D341Med (cell line): ENCODE results near the gene TRABD2B.

Experiments used
- DNase-seq: peaks from one replicate; pipeline ENCODE4 v3.0.0; 2012; ENCODE audit warnings: low spot score

The TRABD2B gene

GRCh38 chr1:48021792-48022191, 24.6 kb upstream of the TRABD2B start:
- no peak for DNase-seq

- DNase-seq: no peak
Measured at GRCh38 chr1:48019714-48020315, 22.6 kb upstream of the TRABD2B start.

DNA sequence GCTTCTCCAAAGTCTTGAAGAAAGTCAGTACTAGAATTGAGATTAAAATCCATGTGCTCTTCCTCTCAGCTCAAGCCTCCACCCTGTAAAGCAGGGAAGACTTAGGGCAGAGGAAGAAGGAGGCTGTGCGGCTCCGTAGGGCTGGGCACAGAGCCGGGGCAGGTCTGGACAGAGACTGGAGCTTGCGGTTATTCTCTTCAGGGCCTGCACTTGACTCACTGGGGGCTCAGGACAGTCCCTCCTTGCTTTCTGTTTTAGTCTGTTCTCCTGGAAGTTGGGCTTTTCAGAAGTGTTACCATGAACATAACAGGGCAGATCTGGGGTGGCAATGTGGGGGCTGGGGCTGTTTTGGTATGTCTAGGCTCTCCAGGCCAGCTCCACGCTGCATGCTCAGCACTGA, 21.6 kb upstream of the TRABD2B start:
- no peak for DNase-seq

GRCh38 chr1:48017716-48018115, 20.5 kb upstream of the TRABD2B start:
- no peak for DNase-seq

GRCh38 chr1:48016515-48016914, 19.3 kb upstream of the TRABD2B start:
- DNase-seq: no peak

- no peak for DNase-seq
Measured at GRCh38 chr1:48013270-48013669, 16.1 kb upstream of the TRABD2B start.

- DNase-seq: no peak
Measured at GRCh38 chr1:48007047-48007446, 9.9 kb upstream of the TRABD2B start.

- DNase-seq: no peak
Measured at GRCh38 chr1:48006264-48006663, 9.1 kb upstream of the TRABD2B start.

DNA sequence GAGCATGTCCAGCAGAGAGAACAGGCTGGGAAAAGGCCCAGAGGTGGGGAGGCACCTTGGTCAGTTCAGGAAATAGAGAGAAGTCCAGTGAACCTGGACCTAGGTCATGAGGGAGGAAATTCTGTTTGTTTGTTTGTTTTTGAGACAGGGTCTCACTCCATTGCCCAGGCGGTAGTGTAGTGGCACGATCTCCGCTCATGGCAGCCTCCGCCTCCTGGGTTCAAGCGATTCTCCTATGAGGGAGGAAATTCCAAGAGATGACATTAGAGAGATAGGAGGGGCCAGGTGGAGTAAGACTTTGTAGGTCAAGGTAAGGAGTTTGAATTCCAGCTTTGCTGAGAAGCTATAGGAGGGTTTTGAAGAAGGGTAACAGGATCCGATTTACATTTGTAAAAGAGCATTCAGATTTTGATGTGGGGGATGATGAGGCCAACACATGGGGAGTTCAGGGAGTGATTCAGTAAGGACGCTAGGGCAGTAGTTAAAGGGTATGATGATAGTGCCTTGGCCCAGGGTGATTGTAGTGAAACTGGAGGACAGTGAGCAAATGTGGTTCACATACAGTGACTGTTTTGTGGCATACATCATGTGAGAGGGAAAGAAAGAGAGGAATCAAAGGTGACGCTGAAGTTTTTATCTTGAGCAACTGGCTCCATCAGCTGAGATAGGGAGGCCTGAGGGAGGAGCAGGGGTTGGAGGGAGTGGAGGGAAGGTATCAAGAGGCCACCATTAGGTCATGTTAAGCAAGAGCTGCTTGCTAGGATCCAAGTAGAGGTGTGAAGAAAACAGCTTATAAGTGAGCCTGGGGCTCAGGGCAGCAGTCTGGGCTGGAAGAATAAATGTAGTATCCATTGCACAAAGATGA, 8.3 kb upstream of the TRABD2B start:
- no peak for DNase-seq

- no peak for DNase-seq
Measured at GRCh38 chr1:48003741-48004531, 6.8 kb upstream of the TRABD2B start.

- DNase-seq: no peak
Measured at GRCh38 chr1:48002142-48002541, 5.0 kb upstream of the TRABD2B start.

DNA sequence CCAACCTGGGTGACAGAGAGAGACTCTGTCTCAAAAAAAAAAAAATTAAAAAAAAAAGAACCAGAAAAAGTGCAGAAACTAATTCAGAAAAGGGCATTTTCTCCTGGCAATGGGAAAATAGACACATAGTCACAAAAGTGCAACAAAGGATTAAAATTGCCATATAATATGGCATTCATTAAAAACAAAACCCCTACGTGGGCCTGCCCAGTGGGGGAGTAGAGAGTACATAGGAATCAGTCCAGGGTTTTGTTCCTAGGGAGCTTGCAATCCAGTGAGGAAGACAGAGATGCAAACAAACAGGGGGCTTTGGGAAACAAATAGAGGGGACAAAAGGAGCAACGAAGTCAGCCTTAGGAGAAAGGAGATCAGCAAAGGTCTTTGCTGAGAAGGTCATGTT, 4.5 kb upstream of the TRABD2B start:
- DNase-seq: no peak

- no peak for DNase-seq
Measured at GRCh38 chr1:48000883-48001282, 3.7 kb upstream of the TRABD2B start.

- no peak for DNase-seq
Measured at GRCh38 chr1:47999097-47999496, 1.9 kb upstream of the TRABD2B start.

- no peak for DNase-seq
Measured at GRCh38 chr1:47998396-47998990, 1.3 kb upstream of the TRABD2B start.

- DNase-seq: peak; percentile 40
Measured at GRCh38 chr1:47996406-47997226, 569 bp downstream of the TRABD2B start.

DNA sequence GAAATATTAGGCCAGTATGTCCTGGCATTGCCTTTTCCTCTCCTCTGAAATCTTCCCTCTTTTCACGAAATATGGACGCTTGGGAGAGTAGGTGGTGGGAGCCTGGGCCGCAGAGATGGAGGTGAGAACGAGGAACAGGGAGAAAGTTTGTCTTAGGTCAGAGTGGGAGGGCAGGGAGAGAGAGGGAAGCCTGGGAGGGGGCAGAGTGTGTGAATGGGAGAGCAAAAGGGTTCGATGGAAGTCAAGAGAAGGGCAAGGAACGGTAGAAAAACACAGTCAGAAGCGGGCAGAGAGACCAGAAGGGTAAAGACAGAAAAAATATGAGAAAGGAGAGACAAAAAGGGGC, 1.2 kb downstream of the TRABD2B start:
- no peak for DNase-seq

DNA sequence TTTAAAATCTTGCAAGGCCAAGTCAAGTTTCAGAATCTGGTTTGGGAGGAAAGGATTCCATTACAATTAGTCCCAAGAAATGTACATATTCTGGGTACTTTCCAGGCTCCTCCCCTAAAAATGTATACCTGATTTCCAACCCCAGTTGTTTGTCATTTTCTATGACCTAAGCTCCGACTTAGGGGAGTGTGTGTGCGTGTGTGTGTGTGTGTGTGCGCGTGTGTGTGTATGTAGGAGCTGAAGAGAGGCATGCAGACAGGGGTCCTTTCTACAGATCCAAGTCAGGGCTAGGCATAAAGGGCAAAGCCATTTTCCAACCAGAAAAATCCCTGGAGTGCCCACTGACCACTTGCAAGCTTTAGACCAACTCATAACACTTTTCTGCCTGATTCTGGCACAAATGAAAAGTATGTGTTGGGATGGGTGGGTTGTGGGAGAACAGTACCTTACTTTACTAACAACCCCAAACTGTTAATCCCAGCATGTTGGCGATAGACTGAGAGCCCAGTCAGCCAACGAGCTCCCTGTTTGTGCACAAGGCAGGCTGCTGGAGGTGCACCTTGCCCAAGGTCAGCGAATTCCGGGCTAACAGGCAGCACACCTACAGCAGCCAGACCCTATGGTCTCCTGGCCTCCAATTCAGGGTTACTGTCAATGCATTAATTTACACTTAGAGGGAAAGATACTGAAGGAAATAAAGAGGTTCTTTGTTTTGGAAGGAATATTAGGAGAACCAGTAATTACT, 1.7 kb downstream of the TRABD2B start:
- no peak for DNase-seq

DNA sequence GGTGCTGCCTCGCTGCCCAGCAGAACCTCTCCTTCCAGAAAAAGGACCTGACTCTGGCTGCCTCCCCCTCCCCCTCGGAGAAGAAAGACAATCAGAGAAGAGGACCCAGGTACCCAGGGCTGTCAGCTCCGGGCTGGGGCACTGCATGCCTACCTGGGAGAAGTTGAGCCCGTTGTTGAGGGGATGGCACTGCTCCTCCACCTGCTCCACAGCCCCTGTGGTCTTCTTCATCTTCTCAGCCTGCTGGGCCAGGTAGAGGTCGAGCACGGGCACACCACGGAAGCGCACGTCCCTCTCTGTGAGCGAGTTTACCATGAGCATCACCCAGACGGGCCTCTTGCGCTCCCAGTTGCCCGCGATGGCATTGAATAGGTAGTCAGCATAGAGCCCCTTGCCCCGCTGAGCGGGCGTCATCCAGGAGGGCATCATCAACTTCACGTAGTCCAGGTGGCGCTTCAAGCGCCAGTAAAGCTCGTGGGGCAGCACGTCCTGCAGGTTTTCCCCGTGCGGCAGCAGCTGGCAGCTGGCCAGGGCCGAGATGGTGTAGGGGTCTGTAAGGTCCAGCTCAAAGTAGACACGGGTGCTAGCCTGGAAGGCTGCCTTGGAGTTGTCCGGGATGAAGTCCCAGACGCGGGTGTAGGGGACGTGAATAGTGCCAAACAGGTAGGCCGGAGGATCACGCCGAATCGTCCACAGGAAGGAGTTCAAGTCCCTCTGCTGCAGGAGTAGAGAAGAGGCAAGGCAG, 3.1 kb downstream of the TRABD2B start:
- DNase-seq: no peak

- no peak for DNase-seq
Measured at GRCh38 chr1:47993416-47993740, 3.8 kb downstream of the TRABD2B start.
